DOHH2 (cell line): Measurements from ENCODE around the gene KCNQ1.
"Not testable (repeated sequence)": the region's sequence is repeated elsewhere in the genome, so short reads cannot be mapped to it uniquely, and the experiment has no call there.

Experiments used
- H3F3A ChIP-seq: fragments of 200-600 bp; sonication (generic), shearing (Covaris generic); 2 replicates; pipeline ENCODE4 v1.6.0; 2016; ENCODE audit warnings: antibody characterized with exemption, mild to moderate bottlenecking; ENCODE audit not compliant: control insufficient read depth, insufficient read depth
- H3K27ac ChIP-seq: fragments of 200-600 bp; sonication (generic); 2 replicates; pipeline ENCODE4 v1.5.1; 2014; ENCODE audit warnings: low read depth, mild to moderate bottlenecking, low read length, moderate library complexity
- H3K27me3 ChIP-seq: fragments of 200-600 bp; sonication (generic); 2 replicates; pipeline ENCODE4 v1.6.1; 2014; ENCODE audit warnings: mild to moderate bottlenecking, low read length, mixed read lengths; ENCODE audit not compliant: control insufficient read depth
- H3K36me3 ChIP-seq: fragments of 200-600 bp; sonication (generic); 2 replicates; pipeline ENCODE4 v1.6.1; 2014; ENCODE audit warnings: mild to moderate bottlenecking, low read length, moderate library complexity, mixed read lengths; ENCODE audit not compliant: control insufficient read depth
- H3K4me1 ChIP-seq: fragments of 200-600 bp; sonication (generic); 2 replicates; pipeline ENCODE4 v1.6.1; 2014; ENCODE audit warnings: mild to moderate bottlenecking, low read length, mixed read lengths; ENCODE audit not compliant: control insufficient read depth
- H3K4me2 ChIP-seq: fragments of 200-600 bp; sonication (generic); 2 replicates; pipeline ENCODE4 v1.6.0; 2014; ENCODE audit warnings: mild to moderate bottlenecking, low read length, moderate library complexity
- H3K4me3 ChIP-seq: fragments of 200-600 bp; sonication (generic); 2 replicates; pipeline ENCODE4 v1.5.1; 2014; ENCODE audit warnings: mild to moderate bottlenecking, low read length, mixed read lengths
- H3K79me2 ChIP-seq: fragments of 200-600 bp; sonication (generic); 2 replicates; pipeline ENCODE4 v1.6.1; 2014; ENCODE audit warnings: mild to moderate bottlenecking, low read length, mixed read lengths; ENCODE audit not compliant: control insufficient read depth
- H3K9me2 ChIP-seq: fragments of 200-600 bp; sonication (generic); replicated peaks from 2 replicates; pipeline ENCODE4 v1.6.1; 2014; ENCODE audit warnings: mild to moderate bottlenecking, low read length, mixed read lengths; ENCODE audit not compliant: control insufficient read depth
- H3K9me3 ChIP-seq: fragments of 200-600 bp; sonication (generic); 2 replicates; pipeline ENCODE4 v1.6.1; 2014; ENCODE audit warnings: antibody characterized with exemption, low read length, mixed read lengths; ENCODE audit not compliant: control insufficient read depth, insufficient read depth
- H4K20me1 ChIP-seq: fragments of 200-600 bp; sonication (generic); 2 replicates; pipeline ENCODE4 v1.6.0; 2014; ENCODE audit warnings: low read depth, mild to moderate bottlenecking, antibody characterized with exemption, low read length, moderate library complexity; ENCODE audit not compliant: control insufficient read depth, insufficient read depth
- CTCF ChIP-seq: fragments of 200-600 bp; sonication (generic); IDR thresholded peaks from one replicate; pipeline ENCODE4 v1.5.1; 2014; ENCODE audit warnings: antibody characterized with exemption, mild to moderate bottlenecking, low read depth, low read length; ENCODE audit not compliant: poor library complexity, severe bottlenecking
- EZH2phosphoT487 ChIP-seq: fragments of 200-600 bp; sonication (generic); IDR thresholded peaks from 2 replicates; pipeline ENCODE4 v1.6.1; 2017; ENCODE audit warnings: borderline replicate concordance, mild to moderate bottlenecking, antibody characterized with exemption, low read length, moderate library complexity, mixed read lengths

Gene KCNQ1

GRCh38 chr11:2484576-2485125, 39.8 kb downstream of the KCNQ1 start:
- TF ChIP-seq CTCF (no peak), EZH2phosphoT487 (no peak)
- Histone ChIP-seq H3K79me2 (no peaks in the 10 kb centered on the region), H3K27me3 (no peaks in the 10 kb centered on the region), H4K20me1 (no peaks in the 10 kb centered on the region), H3K4me3 (no peak overlapping the region), H3K36me3 (no peaks in the 10 kb centered on the region), H3K9me3 (peaks cover 12% of the 10 kb centered on the region; the same call in 1 of the 2 replicates), H3K4me2 (no peak overlapping the region), H3K27ac (no peak overlapping the region), H3K4me1 (no peaks in the 10 kb centered on the region), H3F3A (no peaks in the 10 kb centered on the region), H3K9me2 (no peaks in the 10 kb centered on the region)

- no peaks in the 10 kb centered on the region for H3K79me2 ChIP-seq
Observed at GRCh38 chr11:2488004-2488403, 43.2 kb downstream of the KCNQ1 start.

GRCh38 chr11:2489083-2489482, 44.3 kb downstream of the KCNQ1 start:
- Histone ChIP-seq H3K4me1 (no peaks in the 10 kb centered on the region), H3K79me2 (no peaks in the 10 kb centered on the region), H3K36me3 (no peaks in the 10 kb centered on the region), H4K20me1 (no peaks in the 10 kb centered on the region), H3K9me3 (peaks cover 12% of the 10 kb centered on the region; the same call in 1 of the 2 replicates), H3F3A (no peaks in the 10 kb centered on the region), H3K27ac (no peak overlapping the region), H3K4me3 (no peak overlapping the region), H3K27me3 (no peaks in the 10 kb centered on the region), H3K4me2 (no peak overlapping the region), H3K9me2 (no peaks in the 10 kb centered on the region)
- TF ChIP-seq EZH2phosphoT487: no peak
- no peak for TF ChIP-seq CTCF

More at GRCh38 chr11:2488004-2488403, 43.2 kb downstream of the KCNQ1 start:
- H3K36me3 ChIP-seq: no peaks in the 10 kb centered on the region
- H4K20me1 ChIP-seq: no peaks in the 10 kb centered on the region
- H3K27me3 ChIP-seq: no peaks in the 10 kb centered on the region
- no peak for TF ChIP-seq CTCF
- no peak for TF ChIP-seq EZH2phosphoT487
- H3K27ac ChIP-seq: no peak overlapping the region
- peaks cover 12% of the 10 kb centered on the region; the same call in 1 of the 2 replicates for H3K9me3 ChIP-seq
- H3K4me2 ChIP-seq: no peak overlapping the region
- H3K4me3 ChIP-seq: no peak overlapping the region
- H3K9me2 ChIP-seq: no peaks in the 10 kb centered on the region
- no peaks in the 10 kb centered on the region for H3K4me1 ChIP-seq
- H3F3A ChIP-seq: no peaks in the 10 kb centered on the region

GRCh38 chr11:2497951-2498350, 53.1 kb downstream of the KCNQ1 start:
- H3K9me3 ChIP-seq, H3F3A ChIP-seq, H3K79me2 ChIP-seq, H3K27me3 ChIP-seq, H3K9me2 ChIP-seq, H3K27ac ChIP-seq, H3K4me3 ChIP-seq, H3K4me1 ChIP-seq, H3K4me2 ChIP-seq, H3K36me3 ChIP-seq, H4K20me1 ChIP-seq: not testable (repeated sequence)
